ENCODE results near the gene LGALS9.
"Not testable (repeated sequence)": the region's sequence is repeated elsewhere in the genome, so short reads cannot be mapped to it uniquely, and the experiment has no call there.

LGALS9 gene

DNA sequence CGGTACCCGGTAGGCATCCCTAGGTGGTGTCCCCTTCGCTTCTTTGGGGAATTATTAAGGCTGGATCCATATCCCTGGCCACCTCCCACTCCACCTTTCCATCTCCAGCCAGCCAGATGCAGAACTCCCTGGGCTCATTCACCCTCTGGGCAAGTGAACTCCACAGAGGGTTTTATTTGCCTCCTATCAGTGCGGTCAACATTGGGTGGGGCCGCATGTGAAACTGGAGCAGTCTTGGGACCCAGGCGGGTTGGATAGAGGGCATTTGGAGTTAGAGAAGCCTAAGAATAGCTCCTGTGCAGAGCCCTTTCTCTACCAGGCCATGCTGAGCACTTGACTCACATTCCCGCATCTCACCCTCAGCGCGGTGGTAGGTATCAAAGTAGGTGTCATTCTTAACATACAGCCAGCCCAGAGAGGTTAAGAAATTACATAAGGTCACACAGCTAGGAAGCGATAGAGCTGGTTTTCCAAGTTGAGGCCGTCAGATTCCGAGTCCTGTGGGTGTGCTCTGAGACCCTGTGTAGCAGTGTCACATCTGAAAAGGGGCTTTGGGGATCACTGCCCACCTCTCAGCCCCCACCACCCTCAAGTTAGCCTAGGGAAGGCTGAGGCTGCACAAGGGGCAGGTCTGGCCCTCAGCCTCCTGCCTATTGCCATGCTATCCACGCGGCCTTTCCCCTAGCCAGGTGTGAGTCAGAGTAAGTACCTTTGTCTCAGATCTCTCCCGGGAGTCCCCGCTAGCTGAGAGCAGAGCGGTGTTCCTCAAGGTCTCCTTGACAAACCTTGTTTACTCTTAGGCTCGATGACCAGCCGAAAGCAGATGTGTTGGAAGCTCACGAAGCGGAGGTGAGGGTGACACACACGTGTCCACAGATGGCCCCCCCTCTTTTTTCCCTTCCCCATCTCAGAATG lies 26.9 kb upstream of the LGALS9 start:
- DNase-seq = no peak

DNA sequence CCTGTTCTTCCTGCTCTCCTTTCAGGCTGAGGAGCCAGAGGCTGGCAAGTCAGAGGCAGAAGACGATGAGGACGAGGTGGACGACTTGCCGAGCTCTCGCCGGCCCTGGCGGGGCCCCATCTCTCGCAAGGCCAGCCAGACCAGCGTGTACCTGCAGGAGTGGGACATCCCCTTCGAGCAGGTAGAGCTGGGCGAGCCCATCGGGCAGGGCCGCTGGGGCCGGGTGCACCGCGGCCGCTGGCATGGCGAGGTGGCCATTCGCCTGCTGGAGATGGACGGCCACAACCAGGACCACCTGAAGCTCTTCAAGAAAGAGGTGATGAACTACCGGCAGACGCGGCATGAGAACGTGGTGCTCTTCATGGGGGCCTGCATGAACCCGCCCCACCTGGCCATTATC lies 25.6 kb upstream of the LGALS9 start:
- no peak for DNase-seq

DNA sequence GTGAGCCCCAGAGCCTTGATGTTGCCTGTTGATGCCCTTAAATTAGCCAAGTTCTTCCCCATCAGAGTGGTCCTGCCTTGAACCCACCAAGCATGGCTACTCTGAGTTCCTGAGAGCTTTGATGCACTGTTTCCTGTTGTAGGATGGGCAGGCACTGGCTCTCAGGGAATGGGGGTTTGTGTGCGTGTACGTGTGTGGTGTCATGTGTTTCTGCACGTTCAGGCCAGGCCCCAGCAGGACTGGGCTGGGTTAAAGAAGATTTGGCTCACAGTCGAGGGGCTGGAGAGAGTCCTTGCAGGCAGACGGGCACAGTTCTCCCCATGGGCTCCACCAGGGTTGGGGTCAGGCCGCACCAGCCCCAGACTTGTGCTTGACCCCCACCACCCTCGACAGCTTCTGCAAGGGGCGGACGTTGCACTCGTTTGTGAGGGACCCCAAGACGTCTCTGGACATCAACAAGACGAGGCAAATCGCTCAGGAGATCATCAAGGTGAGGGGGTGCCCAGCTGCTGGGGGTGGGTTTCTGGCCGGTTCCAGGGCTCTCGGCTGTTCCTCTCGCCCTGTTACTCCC lies 23.4 kb upstream of the LGALS9 start:
- no peak for DNase-seq

DNA sequence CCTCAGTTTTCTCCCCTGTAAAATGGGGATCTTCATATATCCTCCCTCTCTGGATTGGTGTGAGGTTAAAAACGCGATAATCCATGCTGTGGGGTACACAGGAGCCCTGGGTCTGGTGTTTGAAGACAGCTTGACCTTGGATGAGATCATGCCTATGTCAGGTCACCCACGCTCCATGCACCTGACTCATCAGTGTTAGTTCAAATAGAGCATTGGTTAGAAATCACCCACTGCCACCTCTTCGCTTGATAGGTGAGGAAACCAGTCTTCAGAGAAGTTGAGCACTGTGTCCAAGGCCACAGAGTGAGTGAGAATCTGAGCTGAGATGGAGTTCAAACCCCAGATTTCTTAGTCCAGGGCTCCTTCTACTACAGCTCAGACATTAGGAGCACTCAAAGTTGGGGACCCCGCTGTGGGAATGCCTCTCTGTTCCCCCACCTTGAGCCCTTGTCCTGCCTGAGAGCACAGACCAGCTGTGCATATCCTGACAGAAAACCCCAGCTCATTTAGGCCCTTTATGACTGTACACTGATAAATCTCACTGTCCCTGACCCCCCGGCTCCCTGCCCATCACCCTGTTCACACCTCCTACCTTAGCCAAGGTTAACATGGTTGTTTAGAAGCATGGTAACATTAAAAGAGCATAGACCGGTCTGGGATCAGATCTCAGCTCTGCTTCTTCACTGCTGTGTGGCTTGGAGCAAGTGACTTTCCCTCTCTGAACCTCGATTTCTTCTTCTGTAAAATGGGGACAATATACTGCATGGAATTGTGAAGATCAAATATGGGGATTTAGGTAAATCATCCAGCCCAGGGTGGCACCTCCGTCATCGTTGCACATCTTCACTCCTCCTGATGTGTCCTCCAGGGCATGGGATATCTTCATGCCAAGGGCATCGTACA lies 22.4 kb upstream of the LGALS9 start:
- no peak for DNase-seq

DNA sequence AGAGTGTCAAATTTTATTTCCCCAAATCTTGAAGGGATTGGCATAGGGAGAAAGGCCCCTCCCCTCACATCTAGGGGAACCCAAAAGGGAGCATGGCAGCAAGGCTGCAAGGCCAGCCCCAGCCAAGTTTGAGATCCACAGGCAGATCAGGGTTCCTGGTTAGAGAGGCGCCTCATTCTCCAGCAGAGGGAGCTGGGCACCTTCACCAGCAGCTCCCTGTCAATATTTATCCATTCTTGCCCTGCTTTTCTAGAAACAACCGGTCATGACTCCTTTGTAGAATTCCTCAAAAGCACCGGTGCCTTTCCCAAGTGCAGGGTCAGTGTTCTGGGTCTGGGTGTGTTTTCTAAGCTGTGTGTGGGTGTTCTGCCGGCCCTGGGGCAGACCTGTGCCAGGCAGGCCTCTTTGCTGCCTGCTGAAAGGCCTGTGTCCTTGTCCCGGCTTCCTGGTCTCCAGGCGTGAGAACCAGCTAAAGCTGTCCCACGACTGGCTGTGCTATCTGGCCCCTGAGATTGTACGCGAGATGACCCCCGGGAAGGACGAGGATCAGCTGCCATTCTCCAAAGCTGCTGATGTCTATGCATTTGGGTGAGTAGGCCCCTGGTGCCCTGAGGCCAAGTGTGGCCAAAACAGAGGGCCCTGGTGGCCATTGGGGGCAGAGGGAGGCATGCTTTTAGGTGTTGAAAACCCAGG lies 21.2 kb upstream of the LGALS9 start:
- no peak for DNase-seq

DNA sequence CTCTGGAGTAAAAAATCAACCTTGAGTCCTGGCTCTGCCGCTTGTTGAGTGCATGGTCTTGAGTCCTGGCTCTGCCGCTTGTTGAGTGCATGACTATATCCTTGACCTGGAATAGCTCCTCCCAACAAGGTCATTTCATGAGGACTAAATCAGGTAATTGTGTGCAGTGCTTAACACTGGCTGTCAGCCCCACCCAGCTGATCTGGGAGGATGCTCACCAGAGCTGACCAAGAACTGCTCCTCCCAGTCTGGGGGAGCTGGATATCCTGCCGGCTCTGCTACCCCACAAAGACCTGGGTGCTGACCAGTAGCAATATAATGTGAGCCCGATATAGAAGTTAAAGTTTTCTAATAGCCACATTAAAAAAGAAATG lies 20.7 kb upstream of the LGALS9 start:
- no peak for DNase-seq

DNA sequence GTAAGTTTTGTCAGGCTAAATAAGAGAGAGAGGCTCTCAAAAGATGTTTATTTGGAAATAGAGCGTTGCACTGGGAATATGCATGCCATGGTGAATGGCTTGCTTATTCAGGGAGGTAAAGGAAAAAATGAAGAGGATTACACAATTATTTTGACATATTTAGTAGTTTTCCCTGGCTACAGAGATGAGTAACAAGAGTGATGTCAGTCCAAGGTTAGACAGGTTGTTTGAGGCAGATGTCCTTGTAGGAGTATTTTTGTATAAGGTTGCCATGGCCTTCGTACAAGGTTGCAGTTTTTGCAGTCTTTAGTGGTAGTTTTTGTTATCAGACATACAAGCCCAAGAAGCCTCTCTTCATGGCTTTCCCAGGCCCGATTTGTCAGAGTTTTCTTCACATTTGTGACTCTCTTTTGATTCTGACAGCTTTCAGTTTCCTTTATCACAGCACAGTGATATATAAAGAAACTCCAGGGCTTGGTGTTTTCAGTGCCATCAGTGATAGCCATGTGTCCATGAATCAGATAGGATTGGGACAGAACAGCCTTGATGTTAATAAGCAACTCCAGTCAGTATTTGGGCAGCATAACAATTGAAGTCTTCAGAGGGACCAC lies 18.7 kb upstream of the LGALS9 start:
- no peak for DNase-seq

DNA sequence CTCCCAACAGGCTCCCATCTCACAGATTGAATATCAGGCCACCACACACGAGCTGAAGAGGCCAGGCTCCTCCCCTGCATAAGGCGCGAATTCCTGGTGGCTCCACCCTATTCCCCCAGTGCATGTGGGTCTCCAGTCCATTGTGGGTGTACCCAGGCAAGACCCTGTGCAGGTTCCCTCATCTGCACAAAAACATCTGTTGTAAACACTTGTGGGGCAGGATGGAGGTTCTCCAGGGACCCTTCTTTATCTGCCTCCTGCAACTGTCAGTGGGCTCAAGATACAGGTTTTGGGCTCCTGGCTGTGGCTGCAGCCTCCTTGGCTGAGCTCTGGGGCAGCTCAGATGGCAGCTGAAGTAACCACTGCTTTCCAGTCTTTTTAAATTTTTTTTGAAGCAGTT lies 17.6 kb upstream of the LGALS9 start:
- DNase-seq = no peak

DNA sequence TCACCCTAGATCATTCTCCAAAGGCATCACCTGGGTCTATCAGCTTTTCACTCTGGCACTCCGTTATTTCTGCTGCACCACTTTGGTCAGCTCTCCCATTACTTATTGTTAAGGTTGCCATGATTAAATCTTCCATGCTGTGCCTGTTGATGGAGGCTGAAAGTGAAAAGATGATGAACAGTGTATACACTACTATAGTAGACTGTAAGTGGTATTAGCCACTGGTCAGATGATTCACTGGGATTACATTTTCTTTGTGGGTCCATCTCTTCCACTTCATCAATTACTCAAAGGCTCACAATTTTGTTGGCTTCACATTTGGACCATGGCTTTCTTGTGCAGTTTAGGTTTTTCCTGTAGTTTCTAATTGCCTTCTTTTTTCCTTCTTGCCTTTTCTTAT lies 15.9 kb upstream of the LGALS9 start:
- DNase-seq = no peak

DNA sequence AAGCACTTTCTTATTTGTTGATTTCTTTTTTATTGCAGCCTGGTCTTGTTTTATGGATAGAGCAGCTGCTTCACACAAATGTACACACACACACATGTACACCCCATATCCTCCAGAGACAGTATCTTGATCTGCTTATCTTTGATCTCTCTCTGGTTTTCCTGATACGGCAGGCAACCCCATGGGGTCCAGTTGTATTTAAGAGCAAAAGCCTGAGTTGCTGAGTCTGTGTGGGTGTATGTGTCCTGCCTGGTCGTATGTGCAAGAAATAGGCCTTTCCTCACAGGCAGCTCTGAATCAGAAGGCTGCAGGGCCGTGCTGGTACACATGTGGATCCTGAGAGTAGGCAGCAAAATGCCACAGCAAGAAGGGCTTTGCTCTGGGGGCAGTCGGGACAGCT lies 14.6 kb upstream of the LGALS9 start:
- DNase-seq = no peak

DNA sequence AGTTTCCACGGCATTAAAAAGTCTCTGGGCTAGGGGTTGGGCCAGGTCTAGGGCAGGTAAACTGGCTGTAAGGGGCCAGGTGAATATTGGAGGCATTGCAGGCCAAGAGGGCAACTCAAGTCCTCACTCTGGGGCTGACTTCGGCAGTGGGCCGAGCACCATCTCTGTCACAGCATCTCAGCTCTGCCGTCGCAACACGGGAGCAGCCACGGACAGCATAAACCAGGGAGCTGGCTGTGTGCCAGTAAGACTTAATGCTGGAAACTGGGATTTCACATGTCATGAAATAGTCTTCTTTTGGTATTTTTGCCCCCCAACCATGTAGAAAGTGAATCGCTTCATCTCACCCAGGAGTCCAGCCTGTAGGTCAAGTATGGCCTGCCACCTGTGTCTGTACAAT lies 12.6 kb upstream of the LGALS9 start:
- no peak for DNase-seq

DNA sequence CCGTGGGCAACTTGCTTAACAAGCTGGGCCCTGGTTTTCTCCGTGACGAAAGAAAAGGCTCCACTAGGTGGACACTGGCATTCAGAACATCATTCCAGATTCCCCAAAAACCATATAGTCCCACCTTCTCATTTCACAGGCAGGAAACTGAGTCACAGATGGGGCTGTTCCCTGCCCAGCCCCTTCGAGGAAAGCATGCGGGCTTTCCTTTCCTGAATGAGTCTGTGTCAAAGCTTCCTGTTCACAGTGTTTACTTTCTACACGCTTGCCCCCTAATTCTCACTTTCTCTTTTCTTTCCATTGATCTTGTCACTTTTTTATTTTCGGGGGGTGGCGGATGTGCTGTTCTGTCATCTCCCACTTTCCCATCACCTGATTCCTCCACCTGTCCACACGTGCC lies 10.3 kb upstream of the LGALS9 start:
- DNase-seq = no peak

DNA sequence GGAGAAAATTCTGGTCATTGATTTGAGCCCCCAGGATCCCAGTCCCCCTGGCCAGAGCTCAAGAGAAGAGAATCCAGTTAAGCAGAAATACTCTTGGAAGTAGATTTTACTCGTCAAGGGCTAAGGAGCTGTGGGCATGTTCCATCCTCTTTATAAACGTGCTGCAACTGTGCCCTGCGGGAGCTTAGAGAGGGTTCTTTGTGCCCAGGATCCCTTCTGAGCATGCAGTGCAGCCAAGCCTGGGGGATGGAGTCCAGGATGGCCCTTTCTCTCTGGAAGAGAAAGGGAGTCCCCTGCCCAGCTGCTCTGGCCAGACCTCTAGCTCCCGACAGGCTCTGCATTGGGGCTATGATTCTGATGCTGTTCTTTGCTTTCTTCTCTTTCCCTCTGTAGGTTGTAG lies 9.5 kb upstream of the LGALS9 start:
- no peak for DNase-seq

DNA sequence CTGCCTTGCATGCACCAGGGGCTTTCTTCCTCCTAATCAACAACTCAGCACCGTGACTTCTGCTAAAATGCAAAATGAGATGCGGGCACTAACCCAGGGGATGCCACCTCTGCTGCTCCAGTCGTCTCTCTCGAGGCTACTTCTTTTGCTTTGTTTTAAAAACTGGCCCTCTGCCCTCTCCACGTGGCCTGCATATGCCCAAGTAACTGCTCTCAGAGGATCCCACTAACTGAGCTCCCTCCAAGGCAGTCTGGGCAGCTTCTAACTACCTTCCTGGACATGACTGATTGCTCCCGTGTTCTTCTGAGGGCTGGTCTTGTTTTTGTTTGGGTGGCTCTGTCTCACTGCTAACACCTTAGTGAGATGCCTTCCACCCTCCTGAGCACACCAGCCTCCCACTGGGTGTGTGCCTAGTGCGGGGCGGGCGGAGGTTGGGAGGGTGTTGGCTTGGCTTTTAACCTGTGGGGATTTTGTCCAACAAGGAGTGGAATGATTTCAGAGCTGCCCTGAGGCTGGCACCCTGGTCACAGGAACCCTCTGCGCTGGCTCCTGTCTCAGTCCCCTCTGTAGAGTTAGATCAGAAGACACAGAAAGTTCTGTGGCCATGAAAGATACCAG lies 8.9 kb upstream of the LGALS9 start:
- DNase-seq = no peak

DNA sequence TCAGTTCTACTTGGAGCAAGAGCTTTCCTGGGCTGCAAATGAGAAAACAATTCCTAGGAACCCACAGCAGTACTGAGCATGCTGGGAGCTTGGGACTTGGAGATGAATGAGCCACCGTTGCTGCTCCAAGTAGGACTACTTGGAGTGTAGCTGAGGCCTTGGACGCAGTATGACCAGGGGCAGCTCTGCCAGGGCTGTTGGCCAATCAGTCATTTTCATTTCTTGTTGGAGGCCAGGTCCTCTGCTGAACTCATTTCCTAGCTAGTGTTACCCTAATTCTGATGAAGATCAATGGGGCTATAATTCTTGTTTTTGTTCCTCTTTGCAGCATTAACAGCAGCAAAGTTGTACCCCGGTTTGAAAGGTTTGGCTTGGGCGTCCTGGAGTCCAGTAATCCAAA lies 8.0 kb upstream of the LGALS9 start:
- no peak for DNase-seq

DNA sequence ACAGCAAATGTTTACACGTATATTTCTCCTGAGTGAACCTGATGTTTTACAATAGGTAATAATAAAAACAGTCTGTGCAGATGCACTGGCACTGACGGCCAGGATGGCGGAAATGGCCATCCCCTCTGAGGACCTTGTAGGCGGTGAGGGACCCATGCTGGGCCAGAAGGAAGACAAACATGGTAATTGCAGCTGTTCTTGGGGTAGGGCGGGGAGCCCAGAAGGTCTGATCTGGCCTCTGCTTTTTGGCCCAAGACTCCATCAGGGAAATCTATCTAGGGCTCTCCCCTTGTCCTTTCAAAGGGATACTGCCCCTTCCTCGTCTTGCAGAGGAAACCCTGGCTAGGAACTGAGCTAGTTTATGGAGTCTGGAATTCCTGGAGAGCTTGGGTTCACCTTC lies 7.4 kb upstream of the LGALS9 start:
- no peak for DNase-seq

DNA sequence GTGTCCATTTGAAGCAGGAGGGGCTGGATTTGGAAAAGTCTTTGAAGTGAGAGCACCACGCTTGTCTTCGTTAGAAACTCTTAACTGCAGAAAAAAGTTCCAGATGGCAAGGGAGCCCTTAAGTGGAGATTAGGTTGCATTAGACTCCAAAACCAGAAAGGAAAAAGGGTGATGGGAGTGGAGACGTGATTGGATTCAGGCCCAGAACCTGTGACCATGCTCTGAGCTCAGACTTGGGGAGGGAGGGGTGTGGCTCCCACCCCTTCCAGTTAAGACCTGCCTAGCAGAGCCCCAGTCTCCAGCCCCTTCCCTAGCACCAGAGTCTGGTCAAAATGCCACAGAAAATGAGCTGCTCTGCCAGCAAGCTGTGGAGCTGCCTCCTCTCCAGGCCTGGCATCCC lies 6.4 kb upstream of the LGALS9 start:
- DNase-seq = no peak

DNA sequence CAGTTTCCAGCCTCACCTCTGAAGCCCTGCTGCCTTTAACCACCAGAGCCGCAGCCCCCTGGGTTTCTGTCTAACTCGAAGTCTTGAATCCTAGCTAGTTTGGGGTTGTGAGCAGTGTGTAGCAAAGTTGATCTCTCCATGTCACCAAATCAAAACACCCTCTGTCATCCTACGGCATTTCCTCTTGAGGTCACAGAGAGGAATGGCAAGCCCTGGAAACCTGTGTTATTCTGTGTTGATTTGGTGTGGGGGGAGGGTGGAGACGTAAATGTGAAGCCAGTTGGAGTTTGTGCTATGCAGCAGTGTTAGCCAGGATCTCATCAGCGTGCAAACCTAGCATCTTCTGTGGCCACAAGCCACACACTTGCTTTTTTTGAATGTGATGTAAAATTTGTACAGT lies 5.1 kb upstream of the LGALS9 start:
- no peak for DNase-seq

DNA sequence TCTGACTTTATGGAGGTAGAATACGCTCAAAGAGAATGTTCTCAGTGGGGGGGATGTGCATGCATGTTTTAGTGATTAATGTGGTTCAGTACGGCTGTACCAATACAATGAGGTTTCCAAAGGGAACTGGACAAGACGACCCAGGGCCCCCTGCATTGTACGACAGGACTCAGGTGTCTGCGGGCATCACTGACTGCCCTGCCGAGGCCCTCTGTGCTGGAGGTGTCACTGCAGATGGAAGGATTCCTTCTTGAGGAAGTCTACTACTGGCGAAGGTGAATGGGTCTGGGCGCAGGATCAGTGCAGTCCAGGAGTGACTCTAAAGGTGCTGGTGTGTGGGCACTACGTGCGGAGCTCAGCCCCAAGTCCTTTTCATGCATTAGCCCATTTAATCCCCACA lies 3.5 kb upstream of the LGALS9 start:
- no peak for DNase-seq

DNA sequence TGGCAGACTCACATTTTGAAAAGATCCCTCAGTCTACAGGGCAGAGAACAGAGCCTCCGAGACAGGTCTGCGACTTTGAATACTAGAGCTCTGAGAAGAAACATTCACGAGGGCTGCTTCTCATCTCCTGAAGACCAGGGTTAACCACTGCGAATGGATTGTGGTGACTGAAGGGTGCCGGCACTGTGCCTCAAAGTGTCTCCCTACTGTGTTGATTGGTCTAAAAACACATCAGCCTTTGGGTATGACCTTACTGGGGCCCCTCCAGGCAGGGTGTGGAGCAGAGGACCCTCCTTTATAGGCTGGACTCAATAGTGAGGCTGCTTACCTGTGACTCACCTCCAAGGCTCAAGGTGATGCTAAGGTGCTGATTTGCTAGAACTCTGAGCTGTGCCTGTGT lies 2.6 kb upstream of the LGALS9 start:
- DNase-seq = no peak

DNA sequence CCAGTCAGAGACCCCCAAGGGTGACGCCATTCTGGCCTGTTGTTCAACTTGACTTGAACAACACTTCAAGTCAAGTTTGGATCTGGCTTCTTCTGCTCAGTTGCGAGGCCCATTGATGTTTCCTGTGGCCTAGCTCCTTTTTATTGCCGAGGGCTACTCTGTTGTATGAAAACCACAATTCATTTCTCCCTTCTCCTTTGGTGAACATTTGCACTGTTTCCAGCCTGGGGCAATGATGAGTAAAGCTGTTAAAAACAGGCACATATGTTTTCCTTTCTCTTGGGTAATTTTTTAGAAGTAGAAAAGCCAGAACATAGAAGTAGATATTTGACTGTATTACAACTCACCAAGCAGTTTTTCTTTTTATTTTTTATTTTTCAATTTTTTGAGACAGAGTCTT lies 1.7 kb upstream of the LGALS9 start:
- not testable (repeated sequence) for DNase-seq

DNA sequence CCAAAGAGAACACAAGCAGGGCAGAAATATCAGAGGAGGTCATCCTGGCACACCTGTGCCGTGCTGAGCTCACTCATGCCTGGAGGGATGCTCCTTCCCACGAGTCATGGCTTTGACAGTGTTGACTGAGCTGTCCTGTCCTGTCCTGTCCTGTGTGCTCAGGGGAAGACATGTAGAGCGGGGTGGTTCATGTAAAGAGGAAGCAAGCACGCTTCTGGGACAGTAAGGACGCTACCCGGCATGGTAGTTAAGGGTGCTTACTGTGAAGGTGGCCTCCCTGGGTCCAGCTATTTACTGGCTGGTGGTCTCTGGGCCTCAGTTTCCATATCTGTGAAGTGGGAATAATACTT lies 398 bp downstream of the LGALS9 start:
- DNase-seq = no peak
